Dedifferentiated amniotic fluid mesenchymal stem cell (primary cell): ENCODE results near the gene CD86.
"Not testable (repeated sequence)": the region's sequence is repeated elsewhere in the genome, so short reads cannot be mapped to it uniquely, and the experiment has no call there.

Experiments
- DNase-seq: peaks from one replicate; pipeline ENCODE4 v3.0.0-alpha.2; 2016; ENCODE audit errors: extremely low spot score

CD86 gene

GRCh38 chr3:122151480-122151879 is 96.3 kb downstream of the CD86 start:
- DNase-seq, result no peak

GRCh38 chr3:122164983-122165382 is 109.8 kb downstream of the CD86 start:
- DNase-seq, result not testable (repeated sequence)

GRCh38 chr3:122167630-122168029 is 112.5 kb downstream of the CD86 start:
- DNase-seq, result no peak

GRCh38 chr3:122168044-122168443 is 112.9 kb downstream of the CD86 start:
- DNase-seq, result no peak

- DNase-seq, result no peak
Observed at GRCh38 chr3:122169911-122170310, 114.7 kb downstream of the CD86 start.
